Stimulated activated naive CD8-positive, alpha-beta T cell treated with anti-CD3 and anti-CD28 coated beads, Interleukin-15, Interleukin-2, amounts not matched to agents 100 U/mL and 50 U/mL, for 24 hours (primary cell): ENCODE results near the gene DPF1.
"Not testable (repeated sequence)": the region's sequence is repeated elsewhere in the genome, so short reads cannot be mapped to it uniquely, and the experiment has no call there.

Experiments used
- ATAC-seq: fragments of 150-1000 bp; cut with Tn5 transposase; one replicate; pipeline ENCODE4 v1.10.0; 2021
- DNase-seq: peaks from one replicate; pipeline ENCODE4 v3.0.0; 2021

The DPF1 gene

GRCh38 chr19:38224014-38224862 is at the start of gene DPF1:
TSS of gene DPF1 (minus strand) at chr19:38224222. CDS start at chr19:38224142, 80 bp downstream.
- peak; percentile 74 for ATAC-seq
- peak; percentile 73 for DNase-seq

- DNase-seq, result no peak
- ATAC-seq, result no peak
Measured at GRCh38 chr19:38273499-38273898, 49.5 kb upstream of the DPF1 start.

GRCh38 chr19:38270587-38271167 is 46.7 kb upstream of the DPF1 start:
- no peak for ATAC-seq
- DNase-seq, result no peak

- no peak for DNase-seq
- ATAC-seq, result no peak
Measured at GRCh38 chr19:38268539-38268938, 44.5 kb upstream of the DPF1 start.

- ATAC-seq, result no peak
Measured at GRCh38 chr19:38267761-38268483, 43.9 kb upstream of the DPF1 start.

GRCh38 chr19:38266981-38267597 is 43.1 kb upstream of the DPF1 start:
- DNase-seq, result no peak
- ATAC-seq, result no peak

More at GRCh38 chr19:38267761-38268483, 43.9 kb upstream of the DPF1 start:
- no peak for DNase-seq

- ATAC-seq (no peak), DNase-seq (no peak)
Measured at GRCh38 chr19:38265921-38266429, 42.0 kb upstream of the DPF1 start.

GRCh38 chr19:38265213-38265861 is 41.3 kb upstream of the DPF1 start:
- DNase-seq (peak; percentile 17), ATAC-seq (no peak)

- peak; percentile 64 for DNase-seq
Measured at GRCh38 chr19:38264486-38265212, 40.6 kb upstream of the DPF1 start, which contains the start of gene SPINT2. TSS of gene SPINT2 (plus strand) at chr19:38264573. CDS start at chr19:38264893, 320 bp downstream.

GRCh38 chr19:38263689-38264485 is 39.9 kb upstream of the DPF1 start:
- ATAC-seq (peak; percentile 88), DNase-seq (peak; percentile 73)

More at GRCh38 chr19:38264486-38265212, 40.6 kb upstream of the DPF1 start, which contains the start of gene SPINT2:
- peak; percentile 10 for ATAC-seq

GRCh38 chr19:38262585-38263268 is 38.7 kb upstream of the DPF1 start:
- no peak for ATAC-seq
- no peak for DNase-seq

- not testable (repeated sequence) for ATAC-seq, DNase-seq
Measured at GRCh38 chr19:38261942-38262341, 37.9 kb upstream of the DPF1 start.

GRCh38 chr19:38255383-38256014 is 31.5 kb upstream of the DPF1 start:
- ATAC-seq (no peak), DNase-seq (no peak)

GRCh38 chr19:38253788-38254187 is 29.8 kb upstream of the DPF1 start:
- no peak for ATAC-seq

GRCh38 chr19:38252941-38253691 is 29.1 kb upstream of the DPF1 start:
- ATAC-seq, result peak; percentile 10
- no peak for DNase-seq

More at GRCh38 chr19:38253788-38254187, 29.8 kb upstream of the DPF1 start:
- no peak for DNase-seq

- ATAC-seq (no peak), DNase-seq (no peak)
Measured at GRCh38 chr19:38252385-38252784, 28.4 kb upstream of the DPF1 start.

- DNase-seq (no peak), ATAC-seq (no peak)
Measured at GRCh38 chr19:38251564-38252051, 27.6 kb upstream of the DPF1 start.
